GM21447 (cell line): ENCODE results near the gene CIPC.

Source experiments
- ATAC-seq: cut with Tn5 transposase; IDR thresholded peaks from one replicate; pipeline ENCODE4 v1.9.1; 2021; ENCODE audit not compliant: unreplicated experiment

The CIPC gene

DNA sequence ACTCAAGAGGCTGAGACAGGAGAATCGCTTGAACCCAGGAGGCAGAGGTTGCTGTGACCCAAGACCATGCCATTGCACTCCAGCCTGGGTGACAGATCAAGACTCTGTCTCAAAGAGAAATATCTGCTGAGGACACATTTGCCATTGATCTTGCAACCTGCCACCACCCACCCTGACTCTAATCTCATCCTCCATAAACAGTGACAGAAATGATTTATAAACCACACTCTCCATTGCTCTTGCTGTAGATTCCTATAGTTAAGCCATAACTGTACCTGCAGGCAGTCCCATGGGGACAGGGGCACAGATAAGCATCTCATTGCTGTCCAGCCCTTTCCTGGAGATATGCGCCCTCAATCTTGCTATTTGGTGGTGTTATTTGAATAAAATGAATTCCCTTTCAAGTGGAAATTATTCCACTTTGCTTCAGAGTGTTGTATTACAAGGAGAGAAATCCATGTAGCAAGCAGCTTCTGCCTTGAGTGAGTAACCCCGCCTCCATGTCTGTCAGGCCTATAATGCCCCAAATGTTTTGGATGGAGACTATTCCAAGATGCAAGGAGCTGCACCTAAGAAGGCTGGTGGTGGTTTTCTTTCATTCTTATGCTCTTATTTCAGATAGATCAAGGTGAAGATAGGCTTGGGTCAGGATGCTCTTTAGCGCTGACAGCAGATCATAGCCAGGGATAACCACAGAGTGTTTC is 46.5 kb downstream of the CIPC start:
- no peak for ATAC-seq

GRCh38 chr14:77145975-77146740 is 48.1 kb downstream of the CIPC start:
- no peak for ATAC-seq

GRCh38 chr14:77148510-77149231 is 50.6 kb downstream of the CIPC start:
- no peak for ATAC-seq

DNA sequence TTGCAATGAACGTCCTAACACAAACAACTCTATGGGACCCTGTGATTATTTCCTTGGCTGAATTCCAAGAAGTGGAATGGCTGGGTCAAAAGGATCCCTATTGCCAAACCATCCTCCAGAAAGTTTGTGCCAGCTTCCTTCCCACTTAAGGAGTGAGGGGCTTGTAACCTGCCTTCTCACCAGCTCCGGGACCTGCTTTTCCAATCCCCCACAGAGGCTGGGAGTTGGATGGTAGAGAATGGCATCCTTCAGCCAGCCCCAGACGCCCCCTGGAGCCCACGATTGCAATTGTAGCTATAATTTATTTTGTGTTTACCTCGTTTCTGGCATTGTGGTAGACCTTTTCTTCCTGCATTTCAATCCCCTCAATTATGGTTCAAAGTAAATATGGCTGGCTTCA is 53.2 kb downstream of the CIPC start:
- no peak for ATAC-seq

GRCh38 chr14:77151918-77152588 is 54.0 kb downstream of the CIPC start:
- no peak for ATAC-seq

DNA sequence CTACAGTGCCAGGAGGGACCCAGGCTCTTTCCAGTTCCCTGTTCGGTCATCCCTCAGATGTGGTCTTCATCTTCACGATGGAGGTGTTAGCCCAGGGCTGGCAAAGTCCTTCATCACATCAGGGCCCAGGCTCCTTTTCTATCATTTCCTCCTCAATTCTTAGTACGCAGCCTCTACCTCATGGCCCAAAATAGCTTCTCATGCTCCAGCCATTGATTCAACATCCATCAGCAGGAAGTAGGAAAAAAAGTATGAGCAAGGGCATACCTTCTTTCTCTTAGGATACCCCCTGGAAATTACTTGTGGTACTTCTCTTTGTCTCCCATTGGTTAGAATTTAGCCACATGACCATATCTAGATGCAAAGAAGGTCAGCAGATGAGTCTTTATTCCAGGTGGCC is 55.7 kb downstream of the CIPC start:
- ATAC-seq: no peak

DNA sequence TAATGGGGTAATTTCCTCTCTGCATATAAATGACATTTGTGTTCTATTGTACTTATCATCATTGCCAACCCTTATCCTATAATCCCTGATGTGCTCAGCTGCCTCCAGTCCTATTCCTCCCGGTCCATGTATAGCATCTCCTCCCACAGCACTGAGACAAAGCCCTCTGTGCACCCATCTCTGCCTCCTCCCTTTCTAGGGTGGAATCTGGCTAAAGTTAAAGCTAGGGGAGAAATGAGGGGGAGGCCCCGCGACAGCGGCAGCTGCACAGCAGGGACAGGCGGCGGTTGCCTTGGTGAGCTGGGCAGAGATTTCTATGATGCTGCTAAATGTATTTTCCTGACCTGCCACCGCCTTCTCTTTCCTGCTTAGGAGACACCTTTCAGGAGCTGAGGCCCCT is 56.4 kb downstream of the CIPC start:
- no peak for ATAC-seq

DNA sequence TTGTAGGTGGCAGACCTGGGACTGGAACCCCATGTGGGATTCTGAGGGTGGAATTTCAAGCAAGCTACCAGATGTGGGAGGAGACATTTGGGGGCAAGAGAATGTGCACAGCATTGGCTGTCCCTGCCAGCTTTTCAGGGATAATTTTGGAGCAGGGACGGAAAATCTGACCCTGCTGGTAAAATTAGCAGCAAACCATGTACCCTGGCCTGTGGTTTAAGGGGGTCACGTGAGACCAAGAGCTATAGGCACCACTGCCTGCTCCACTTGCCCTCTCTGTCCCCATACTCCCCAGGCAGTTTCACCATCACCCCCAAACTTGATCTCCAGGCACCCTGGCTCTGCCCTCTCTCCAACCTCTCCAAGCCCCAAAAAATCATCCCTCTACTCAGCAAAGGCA is 57.0 kb downstream of the CIPC start:
- ATAC-seq: no peak

DNA sequence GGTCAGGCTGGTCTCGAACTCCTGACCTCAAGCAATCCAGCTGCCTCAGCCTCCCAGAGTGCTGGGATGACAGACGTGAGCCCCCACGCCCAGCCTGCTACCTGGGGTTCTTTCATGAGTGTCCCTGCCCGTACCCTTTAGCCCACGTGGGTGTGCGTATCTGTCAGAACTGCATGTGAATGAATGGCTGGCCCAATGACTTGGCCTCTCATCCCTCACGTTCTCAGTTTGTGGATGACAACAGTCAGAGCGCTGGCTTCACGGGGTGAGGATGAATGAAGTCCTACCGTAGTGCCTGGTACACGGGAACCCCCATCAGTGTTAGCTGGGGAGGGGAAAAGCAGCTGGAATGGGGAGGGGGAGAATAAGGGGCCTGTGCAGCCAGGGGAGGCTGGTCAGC is 59.7 kb downstream of the CIPC start:
- ATAC-seq: no peak

- no peak for ATAC-seq
Observed at GRCh38 chr14:77158175-77158881, 60.3 kb downstream of the CIPC start.

GRCh38 chr14:77158882-77159255 is 60.8 kb downstream of the CIPC start:
- ATAC-seq: no peak

DNA sequence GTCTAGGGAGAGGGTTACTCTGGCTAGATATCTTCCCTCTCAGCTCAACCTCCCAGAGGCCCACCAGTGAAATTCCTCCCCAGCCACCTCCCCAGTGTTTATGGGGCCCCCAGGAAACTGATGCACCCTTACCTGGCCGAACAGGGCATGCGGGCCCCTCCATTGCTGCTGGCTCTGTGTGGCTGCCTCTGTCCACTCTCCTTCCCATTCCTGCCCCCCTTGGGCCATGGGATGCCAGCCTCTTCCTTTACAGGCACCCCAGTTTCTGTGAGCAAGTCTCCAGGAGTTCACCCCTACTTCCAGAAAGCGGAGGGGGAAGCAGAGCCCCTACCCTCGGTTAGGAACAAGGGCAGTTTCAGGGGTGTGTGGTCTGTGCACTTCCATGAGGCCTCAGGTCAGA is 63.0 kb downstream of the CIPC start:
- no peak for ATAC-seq
